ENCODE measurements around the gene ENTPD7. TPM values are rescaled to one million over a fixed set of nuclear protein-coding genes. Genes with fewer than 3 reads are reported as not detected.

ENTPD7 gene
- total RNA-seq, 1 experiment from 2014 or later = 14.5 TPM

DNA sequence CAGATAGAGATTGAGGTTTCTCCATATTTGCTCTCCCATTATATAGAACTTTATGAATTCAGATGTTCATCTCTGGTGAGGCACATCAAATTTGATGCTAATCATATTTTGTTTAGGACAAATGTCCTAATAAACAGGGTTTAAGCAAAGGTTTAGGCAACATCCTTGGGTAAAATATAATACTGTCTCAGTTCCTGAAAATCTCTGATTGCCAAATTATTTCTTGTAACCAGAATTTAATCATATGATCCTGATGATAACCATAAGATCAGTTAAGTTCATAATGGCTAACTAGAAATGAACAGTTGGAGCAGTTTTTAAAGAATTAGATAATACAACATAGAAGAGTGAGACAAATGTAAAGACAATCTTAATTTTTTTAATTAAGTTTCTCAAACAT is 91.3 kb downstream of the ENTPD7 start:
- H2BK15ac ChIP-seq (ENCODE audit: low read depth, low read length) = no peak overlapping the region
- H3K27me3 ChIP-seq (ENCODE audit: insufficient read depth, low read length) = no peaks in the 10 kb centered on the region
- H3T11ph ChIP-seq (ENCODE audit: low read length) = no peak overlapping the region
- Mint-ChIP-seq H3K27ac (no peak overlapping the region), H3K4me3 (no peak overlapping the region), H3K27me3 (ENCODE audit: low read depth) (no peaks in the 10 kb centered on the region), H3K4me1 (no peaks in the 10 kb centered on the region), H3K36me3 (ENCODE audit: insufficient read depth in 1 of 3, low read depth in 3 of 3) (peaks cover 5 to 60% (median 56%) of the 10 kb centered on the region in 3 experiments; a peak in 6 of 7 replicates), H3K9me3 (no peaks in the 10 kb centered on the region)
- no peaks in the 10 kb centered on the region for H3K79me1 ChIP-seq (ENCODE audit: insufficient read depth, low read depth, low read length, poor library complexity, severe bottlenecking)
- no peak overlapping the region for H3K56ac ChIP-seq (ENCODE audit: insufficient read length, low read depth, low read length)
- no peak overlapping the region for H3K9ac ChIP-seq (ENCODE audit: extremely low read depth, insufficient read length, low read length)
- no peak overlapping the region for H3K14ac ChIP-seq (ENCODE audit: insufficient read depth, low read length)
- no peak overlapping the region for H2AK5ac ChIP-seq (ENCODE audit: insufficient read length, low read length)
- no peak overlapping the region for H3K23ac ChIP-seq (ENCODE audit: insufficient read length, low read depth, low read length)
- no peak for DNase-seq
- no peaks in the 10 kb centered on the region for H3K23me2 ChIP-seq (ENCODE audit: insufficient read length, low read depth, low read length, poor library complexity, severe bottlenecking)
- H3K79me2 ChIP-seq (ENCODE audit: insufficient read depth, low read length) = no peaks in the 10 kb centered on the region
- no peaks in the 10 kb centered on the region for H3K9me3 ChIP-seq (ENCODE audit: control insufficient read depth, low read depth, low read length)
- no peak overlapping the region for H4K91ac ChIP-seq (ENCODE audit: insufficient read length, low read depth, low read length)
- H3K4me2 ChIP-seq (ENCODE audit: insufficient read depth, insufficient read length, low read length) = no peak overlapping the region
- H3K18ac ChIP-seq (ENCODE audit: insufficient read length, low read depth, low read length) = no peak overlapping the region
- H4K5ac ChIP-seq (ENCODE audit: insufficient read length, low read depth, low read length) = no peak overlapping the region
- no peak overlapping the region for H2BK20ac ChIP-seq (ENCODE audit: low read depth, low read length, poor library complexity, severe bottlenecking)
- H4K8ac ChIP-seq (replicated peaks; ENCODE audit: insufficient read length, low read depth, low read length) = no peak overlapping the region
- H2BK12ac ChIP-seq (ENCODE audit: insufficient read length, low read depth, low read length) = no peak overlapping the region
- no peaks in the 10 kb centered on the region for H3K4me1 ChIP-seq (ENCODE audit: insufficient read depth, low read length)
- TF ChIP-seq, protein P1, sequence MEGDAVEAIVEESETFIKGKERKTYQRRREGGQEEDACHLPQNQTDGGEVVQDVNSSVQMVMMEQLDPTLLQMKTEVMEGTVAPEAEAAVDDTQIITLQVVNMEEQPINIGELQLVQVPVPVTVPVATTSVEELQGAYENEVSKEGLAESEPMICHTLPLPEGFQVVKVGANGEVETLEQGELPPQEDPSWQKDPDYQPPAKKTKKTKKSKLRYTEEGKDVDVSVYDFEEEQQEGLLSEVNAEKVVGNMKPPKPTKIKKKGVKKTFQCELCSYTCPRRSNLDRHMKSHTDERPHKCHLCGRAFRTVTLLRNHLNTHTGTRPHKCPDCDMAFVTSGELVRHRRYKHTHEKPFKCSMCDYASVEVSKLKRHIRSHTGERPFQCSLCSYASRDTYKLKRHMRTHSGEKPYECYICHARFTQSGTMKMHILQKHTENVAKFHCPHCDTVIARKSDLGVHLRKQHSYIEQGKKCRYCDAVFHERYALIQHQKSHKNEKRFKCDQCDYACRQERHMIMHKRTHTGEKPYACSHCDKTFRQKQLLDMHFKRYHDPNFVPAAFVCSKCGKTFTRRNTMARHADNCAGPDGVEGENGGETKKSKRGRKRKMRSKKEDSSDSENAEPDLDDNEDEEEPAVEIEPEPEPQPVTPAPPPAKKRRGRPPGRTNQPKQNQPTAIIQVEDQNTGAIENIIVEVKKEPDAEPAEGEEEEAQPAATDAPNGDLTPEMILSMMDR (conservative IDR thresholded peaks at IDR 0.05) = no peak
- no peak overlapping the region for H2AFZ ChIP-seq (ENCODE audit: low read length)
- no peak overlapping the region for H3K27ac ChIP-seq (ENCODE audit: insufficient read length, low read depth, low read length)
- H3K4ac ChIP-seq (ENCODE audit: low read depth, low read length) = no peak overlapping the region
- no peak overlapping the region for H2BK120ac ChIP-seq (ENCODE audit: low read depth, low read length, poor library complexity, severe bottlenecking)
- no peaks in the 10 kb centered on the region for H4K20me1 ChIP-seq (ENCODE audit: control insufficient read depth, insufficient read depth, insufficient read length)
- no peak overlapping the region for H2BK5ac ChIP-seq (ENCODE audit: insufficient read length, low read length)
